ENCODE data around the gene EHHADH. TPM values are rescaled to one million over a fixed set of nuclear protein-coding genes. Genes with fewer than 3 reads are reported as not detected.

EHHADH gene
- total RNA-seq, 1 experiment from 2014 or later = 8.4 TPM

DNA sequence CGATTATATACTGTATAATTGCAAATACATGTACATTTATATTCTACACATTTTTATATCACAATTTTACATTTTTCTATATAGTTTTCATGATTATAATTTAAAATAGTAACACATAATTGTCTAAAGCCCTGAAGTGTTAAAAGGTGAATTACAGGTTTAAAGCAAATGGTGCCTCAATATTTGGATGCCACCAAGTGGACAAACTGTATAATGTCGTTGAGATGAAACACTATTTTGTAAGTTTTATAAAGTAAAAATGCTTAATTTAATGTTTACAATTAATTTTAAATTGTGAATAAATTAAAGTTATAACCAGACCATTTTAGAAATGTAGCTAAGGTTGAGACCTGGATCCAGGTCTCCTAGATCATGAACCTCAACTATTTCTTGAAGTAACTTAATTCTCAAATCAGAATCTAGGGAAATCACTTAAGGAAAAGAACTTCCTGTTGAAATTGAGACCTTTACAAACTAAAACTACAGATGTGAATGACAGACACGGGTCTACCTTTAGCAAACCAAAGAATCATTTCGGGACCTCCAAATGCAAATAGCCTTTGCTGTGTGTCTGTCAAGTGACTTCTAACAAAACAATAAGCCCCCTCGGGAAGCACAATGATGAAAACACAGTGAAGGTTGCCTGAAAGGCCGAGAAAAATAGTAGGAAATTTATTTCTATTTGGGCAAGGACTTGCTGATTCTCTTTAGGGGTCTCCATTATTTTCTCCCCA lies 37.8 kb downstream of the EHHADH start:
- no peak overlapping the region for H3K27ac ChIP-seq
- no peaks in the 10 kb centered on the region for H3K9me3 ChIP-seq (ENCODE audit: insufficient read depth, low read depth)
- no peak overlapping the region for H3K4me3 ChIP-seq
- no peaks in the 10 kb centered on the region for H3K9me2 ChIP-seq (ENCODE audit: insufficient read depth)
- 0 out of 2 replicates have a peak, but pooled peaks cover 4% of the 10 kb centered on the region for H3K4me1 ChIP-seq (replicated peaks; ENCODE audit: insufficient read depth)
- no peaks in the 10 kb centered on the region for H4K20me1 ChIP-seq (ENCODE audit: insufficient read depth)
- H3K36me3 ChIP-seq (ENCODE audit: low read depth) = no peaks in the 10 kb centered on the region
- intact Hi-C loops (cut with micrococcal nuclease; ENCODE audit: unreplicated experiment) = loop anchor here (1.0 kb wide), 1 partner anchor 341 kb away; no protein-coding TSS in a partner anchor
- TF ChIP-seq EZH2 (IDR thresholded peaks at IDR 0.05; ENCODE audit: low read depth) = no peak
- TF ChIP-seq, protein P1, sequence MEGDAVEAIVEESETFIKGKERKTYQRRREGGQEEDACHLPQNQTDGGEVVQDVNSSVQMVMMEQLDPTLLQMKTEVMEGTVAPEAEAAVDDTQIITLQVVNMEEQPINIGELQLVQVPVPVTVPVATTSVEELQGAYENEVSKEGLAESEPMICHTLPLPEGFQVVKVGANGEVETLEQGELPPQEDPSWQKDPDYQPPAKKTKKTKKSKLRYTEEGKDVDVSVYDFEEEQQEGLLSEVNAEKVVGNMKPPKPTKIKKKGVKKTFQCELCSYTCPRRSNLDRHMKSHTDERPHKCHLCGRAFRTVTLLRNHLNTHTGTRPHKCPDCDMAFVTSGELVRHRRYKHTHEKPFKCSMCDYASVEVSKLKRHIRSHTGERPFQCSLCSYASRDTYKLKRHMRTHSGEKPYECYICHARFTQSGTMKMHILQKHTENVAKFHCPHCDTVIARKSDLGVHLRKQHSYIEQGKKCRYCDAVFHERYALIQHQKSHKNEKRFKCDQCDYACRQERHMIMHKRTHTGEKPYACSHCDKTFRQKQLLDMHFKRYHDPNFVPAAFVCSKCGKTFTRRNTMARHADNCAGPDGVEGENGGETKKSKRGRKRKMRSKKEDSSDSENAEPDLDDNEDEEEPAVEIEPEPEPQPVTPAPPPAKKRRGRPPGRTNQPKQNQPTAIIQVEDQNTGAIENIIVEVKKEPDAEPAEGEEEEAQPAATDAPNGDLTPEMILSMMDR (conservative IDR thresholded peaks at IDR 0.05) = peak; percentile 86
- H2AFZ ChIP-seq = peak overlapping the region; percentile 70; the same call in 1 of the 2 replicates
- no peaks in the 10 kb centered on the region for H3K27me3 ChIP-seq (ENCODE audit: insufficient read depth, low read depth)
- BruUV-seq (replicated peaks) = no TSS peak
- no peaks in the 10 kb centered on the region for H3K79me2 ChIP-seq (ENCODE audit: low read depth)
- H3F3A ChIP-seq (ENCODE audit: insufficient read depth, low read depth) = no peaks in the 10 kb centered on the region
- DNase-seq = no peak
- CTCF ChIA-PET = interaction anchor here (0.6 kb wide), 1 partner anchor 60 kb away, joined by 7 read pairs; no protein-coding TSS in a partner anchor
- H3K4me2 ChIP-seq = peak overlapping the region; percentile 31
- POLR2A ChIA-PET (ENCODE audit: unreplicated experiment) = no interaction called here

DNA sequence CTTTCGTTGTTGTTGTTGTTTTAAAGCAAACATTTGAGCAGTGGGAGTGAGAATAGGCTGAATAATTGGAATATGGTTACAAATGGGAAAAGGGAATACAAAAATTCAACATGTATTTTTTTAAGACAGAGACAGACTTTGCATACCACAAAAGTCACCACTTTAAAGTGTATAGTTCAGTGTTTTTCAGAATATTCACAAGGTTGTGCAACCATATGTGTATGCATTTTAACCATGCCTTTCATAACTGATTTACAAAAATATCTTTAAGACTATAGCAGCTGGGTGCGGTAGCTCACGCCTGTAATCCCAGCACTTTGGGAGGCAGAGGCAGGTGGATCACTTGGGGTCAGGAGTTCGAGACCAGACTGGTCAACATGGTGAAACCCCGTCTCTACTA lies 41.3 kb downstream of the EHHADH start:
- Histone ChIP-seq H3K4me2 (no peak overlapping the region), H3K36me3 (ENCODE audit: low read depth) (no peaks in the 10 kb centered on the region), H3K27me3 (ENCODE audit: insufficient read depth, low read depth) (no peaks in the 10 kb centered on the region), H3K27ac (no peak overlapping the region), H3K4me1 (replicated peaks; ENCODE audit: insufficient read depth) (0 out of 2 replicates have a peak, but pooled peaks cover 4% of the 10 kb centered on the region), H4K20me1 (ENCODE audit: insufficient read depth) (no peaks in the 10 kb centered on the region), H3K4me3 (no peak overlapping the region), H3K9me3 (ENCODE audit: insufficient read depth, low read depth) (no peaks in the 10 kb centered on the region), H3K79me2 (ENCODE audit: low read depth) (no peaks in the 10 kb centered on the region), H2AFZ (no peak overlapping the region), H3K9me2 (ENCODE audit: insufficient read depth) (no peaks in the 10 kb centered on the region), H3F3A (ENCODE audit: insufficient read depth, low read depth) (no peaks in the 10 kb centered on the region)
- intact Hi-C loops (cut with micrococcal nuclease; ENCODE audit: unreplicated experiment) = no loop called here
- no TSS peak for BruUV-seq (replicated peaks)
- CTCF ChIA-PET = no interaction called here
- no peak for DNase-seq
- TF ChIP-seq, protein P1 (conservative IDR thresholded peaks at IDR 0.05) = no peak
- no peak for TF ChIP-seq EZH2 (IDR thresholded peaks at IDR 0.05; ENCODE audit: low read depth)
- POLR2A ChIA-PET (ENCODE audit: unreplicated experiment) = no interaction called here

DNA sequence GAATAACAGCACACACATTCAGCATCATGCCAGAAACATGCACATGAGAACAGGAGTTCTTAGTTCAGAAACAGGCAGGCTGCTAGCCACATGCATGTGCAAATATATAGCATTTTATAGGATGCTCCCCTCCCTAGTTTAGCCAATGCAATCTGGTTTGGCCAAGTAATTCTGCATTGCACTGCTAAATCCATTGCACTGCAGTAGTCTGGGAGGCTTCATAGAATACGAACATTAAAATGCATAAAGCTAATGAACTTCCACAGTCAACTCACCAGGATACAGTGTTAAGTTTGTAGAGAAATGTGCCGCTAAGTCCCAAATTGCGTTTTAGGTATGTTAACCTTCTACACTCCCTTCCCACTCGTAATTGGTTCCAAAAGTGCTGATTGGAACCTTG lies 41.8 kb downstream of the EHHADH start:
- Histone ChIP-seq H3K27me3 (ENCODE audit: insufficient read depth, low read depth) (no peaks in the 10 kb centered on the region), H4K20me1 (ENCODE audit: insufficient read depth) (no peaks in the 10 kb centered on the region), H3K4me1 (replicated peaks; ENCODE audit: insufficient read depth) (0 out of 2 replicates have a peak, but pooled peaks cover 4% of the 10 kb centered on the region), H3K79me2 (ENCODE audit: low read depth) (no peaks in the 10 kb centered on the region), H3K9me3 (ENCODE audit: insufficient read depth, low read depth) (no peaks in the 10 kb centered on the region), H3K4me3 (no peak overlapping the region), H2AFZ (no peak overlapping the region), H3K4me2 (no peak overlapping the region), H3K36me3 (ENCODE audit: low read depth) (no peaks in the 10 kb centered on the region), H3F3A (ENCODE audit: insufficient read depth, low read depth) (no peaks in the 10 kb centered on the region), H3K9me2 (ENCODE audit: insufficient read depth) (no peaks in the 10 kb centered on the region), H3K27ac (no peak overlapping the region)
- ChIA-PET CTCF (no interaction called here), POLR2A (ENCODE audit: unreplicated experiment) (interaction anchor here (0.5 kb wide), 1 partner anchor 267 kb away, joined by 17 read pairs; no protein-coding TSS in a partner anchor)
- no TSS peak for BruUV-seq (replicated peaks)
- TF ChIP-seq, protein P1 (conservative IDR thresholded peaks at IDR 0.05) = no peak
- TF ChIP-seq EZH2 (IDR thresholded peaks at IDR 0.05; ENCODE audit: low read depth) = no peak
- intact Hi-C loops (cut with micrococcal nuclease; ENCODE audit: unreplicated experiment) = no loop called here
- no peak for DNase-seq

Measured in PC-9 (cell line).